CD8-positive, alpha-beta memory T cell (primary cell): ENCODE data around the gene CNTNAP1. TPM values are rescaled to one million over a fixed set of nuclear protein-coding genes. Genes with fewer than 3 reads are reported as not detected.
A peak's percentile ranks its signal among the peaks of the same experiment; 100 is the strongest.

Experiments
- CTCF ChIA-PET: fragments of 350-600 bp; sonication (Branson Sonifier 250); formaldehyde crosslinking; loops from one replicate; lab custom pipeline; 2021; ENCODE audit warnings: antibody characterized with exemption; lab: Charles Lee
- POLR2A ChIA-PET: fragments of 350-600 bp; sonication (Branson Sonifier 250); formaldehyde crosslinking; loops from one replicate; lab custom pipeline; 2021; ENCODE audit warnings: antibody characterized with exemption; lab: Charles Lee
- DNase-seq, 5 donors: peaks; one replicate each; pipeline versions ENCODE4 v3.0.0 to v3.0.0-alpha.2; 2020 to 2022; ENCODE audit warnings: mixed read lengths in 1 of 5
- H3K27ac ChIP-seq: one replicate; pipeline ENCODE4 v1.7.0; 2013; ENCODE audit warnings: low read depth, mild to moderate bottlenecking, low read length, moderate library complexity
- H3K27me3 ChIP-seq: 2 replicates; pipeline ENCODE4 v1.7.0; 2013; ENCODE audit warnings: low read length, mild to moderate bottlenecking; ENCODE audit not compliant: insufficient read depth, poor library complexity, severe bottlenecking
- H3K36me3 ChIP-seq: 2 replicates; pipeline ENCODE4 v1.7.0; 2013; ENCODE audit warnings: mild to moderate bottlenecking, low read length, moderate library complexity; ENCODE audit not compliant: insufficient read depth
- H3K4me1 ChIP-seq: 2 replicates; pipeline ENCODE4 v1.7.0; 2013; ENCODE audit warnings: mild to moderate bottlenecking, low read length, moderate library complexity; ENCODE audit not compliant: insufficient read depth
- H3K4me3 ChIP-seq: 2 replicates; pipeline ENCODE4 v1.7.0; 2013; ENCODE audit warnings: mild to moderate bottlenecking, low read length
- H3K9me3 ChIP-seq: 2 replicates; pipeline ENCODE4 v1.7.0; 2013; ENCODE audit warnings: mild to moderate bottlenecking, low read length
- H3K27ac Mint-ChIP-seq, 8 donors: one replicate each; pipeline ENCODE4 v1.8.0; 2020 to 2021; ENCODE audit warnings: mixed read lengths in 8 of 8, mild to moderate bottlenecking in 6 of 8, inconsistent platforms in 3 of 8, moderate library complexity in 3 of 8
- H3K27me3 Mint-ChIP-seq, 2 donors: one replicate each; pipeline ENCODE4 v1.8.0; 2020 to 2021; ENCODE audit warnings: mixed read lengths in 2 of 2, mild to moderate bottlenecking in 1 of 2, moderate library complexity in 1 of 2
- H3K36me3 Mint-ChIP-seq, 3 donors: one replicate each; pipeline ENCODE4 v1.8.0; 2020 to 2021; ENCODE audit warnings: mixed read lengths in 3 of 3, inconsistent platforms in 1 of 3, mild to moderate bottlenecking in 1 of 3
- H3K4me1 Mint-ChIP-seq, 3 donors: one replicate each; pipeline ENCODE4 v1.8.0; 2020 to 2021; ENCODE audit warnings: mixed read lengths in 3 of 3, inconsistent platforms in 1 of 3, mild to moderate bottlenecking in 1 of 3
- H3K4me3 Mint-ChIP-seq, 7 donors: one replicate each; pipeline ENCODE4 v1.8.0; 2020 to 2021; ENCODE audit warnings: mixed read lengths in 7 of 7, mild to moderate bottlenecking in 6 of 7, moderate library complexity in 4 of 7, inconsistent platforms in 2 of 7
- H3K9me3 Mint-ChIP-seq, 5 donors: one replicate each; pipeline ENCODE4 v1.8.0; 2020 to 2022; ENCODE audit warnings: mixed read lengths in 5 of 5, mild to moderate bottlenecking in 3 of 5, moderate library complexity in 2 of 5, inconsistent platforms in 1 of 5
- polyA plus RNA-seq: library from polyadenylated mRNA; unstranded; fragments of 300-500 nt; fragmentation: Illumina TruSeq; gene quantifications from one replicate; pipeline ENCODE4 v1.2.3, GENCODE V29; 2021
- total RNA-seq, 2 experiments: library from RNA; stranded (reverse); gene quantifications; one replicate each; pipeline ENCODE4 v1.2.3, GENCODE V29; 2021

CNTNAP1 gene
- total and polyA plus RNA-seq, 3 experiments from 2014 or later = 1.1 to 1.7 (median 1.2) TPM

- Mint-ChIP-seq H3K4me1 (peaks cover 29 to 52% (median 34%) of the 10 kb centered on the region in 3 donors), H3K27ac (no peak overlapping the region), H3K9me3 (peaks cover 0 to 2% (median 0%) of the 10 kb centered on the region in 5 donors), H3K4me3 (no peak overlapping the region), H3K36me3 (no peaks in the 10 kb centered on the region), H3K27me3 (peaks cover 39 to 53% of the 10 kb centered on the region in 2 donors)
- Histone ChIP-seq H3K36me3 (no peaks in the 10 kb centered on the region), H3K27ac (no peak overlapping the region), H3K9me3 (no peaks in the 10 kb centered on the region), H3K4me1 (peaks cover 55% of the 10 kb centered on the region), H3K27me3 (peaks cover 51% of the 10 kb centered on the region), H3K4me3 (no peak overlapping the region)
- no peak for DNase-seq
- ChIA-PET POLR2A (no interaction called here), CTCF (interaction anchor here (1.2 to 1.6 kb wide), 4 partner anchors 10 to 95 kb away, joined by 3 to 6 read pairs (median 5); partner anchors contain the start of gene PSMC3IP)
Observed at GRCh38 chr17:42673266-42673884, 9.0 kb upstream of the CNTNAP1 start.

- Mint-ChIP-seq H3K27ac (peak overlapping the region in 3 of 8 donors; percentile 33 to 84 (median 53)), H3K9me3 (peaks cover 0 to 2% (median 0%) of the 10 kb centered on the region in 5 donors), H3K4me1 (peaks cover 34 to 59% (median 40%) of the 10 kb centered on the region in 3 donors), H3K36me3 (no peaks in the 10 kb centered on the region), H3K27me3 (peaks cover 36 to 50% of the 10 kb centered on the region in 2 donors), H3K4me3 (peak overlapping the region in 5 of 7 donors; percentile 36 to 81 (median 43))
- H3K27me3 ChIP-seq = peaks cover 51% of the 10 kb centered on the region
- DNase-seq = peak in 2 of 5 donors; percentile 23 to 60
- no peak overlapping the region for H3K27ac ChIP-seq
- peak overlapping the region; percentile 22 for H3K4me3 ChIP-seq
- no peaks in the 10 kb centered on the region for H3K9me3 ChIP-seq
- POLR2A ChIA-PET = no interaction called here
- H3K36me3 ChIP-seq = no peaks in the 10 kb centered on the region
- CTCF ChIA-PET = interaction anchor here (1.2 to 1.6 kb wide), 4 partner anchors 9 to 96 kb away, joined by 3 to 6 read pairs (median 5); partner anchors contain the start of gene PSMC3IP
- H3K4me1 ChIP-seq = peaks cover 61% of the 10 kb centered on the region
Observed at GRCh38 chr17:42673885-42674754, 8.2 kb upstream of the CNTNAP1 start.

GRCh38 chr17:42674755-42675347, 7.5 kb upstream of the CNTNAP1 start:
- Histone ChIP-seq H3K27ac (peak overlapping the region; percentile 57), H3K4me1 (peaks cover 67% of the 10 kb centered on the region), H3K4me3 (peak overlapping the region; percentile 22), H3K27me3 (peaks cover 51% of the 10 kb centered on the region), H3K36me3 (no peaks in the 10 kb centered on the region), H3K9me3 (no peaks in the 10 kb centered on the region)
- Mint-ChIP-seq H3K9me3 (peaks cover 0 to 2% (median 0%) of the 10 kb centered on the region in 5 donors), H3K36me3 (no peaks in the 10 kb centered on the region), H3K27ac (peak overlapping the region in 2 of 8 donors; percentile 53 to 84), H3K27me3 (peaks cover 36 to 46% of the 10 kb centered on the region in 2 donors), H3K4me1 (peaks cover 37 to 64% (median 47%) of the 10 kb centered on the region in 3 donors), H3K4me3 (peak overlapping the region in 6 of 7 donors; percentile 9 to 81 (median 22))
- CTCF ChIA-PET = interaction anchor here (1.2 to 1.6 kb wide), 4 partner anchors 8 to 97 kb away, joined by 3 to 6 read pairs (median 5); partner anchors contain the start of gene PSMC3IP
- DNase-seq = no peak
- POLR2A ChIA-PET = no interaction called here

GRCh38 chr17:42675348-42675964, 6.9 kb upstream of the CNTNAP1 start:
- no peaks in the 10 kb centered on the region for H3K36me3 ChIP-seq
- ChIA-PET POLR2A (no interaction called here), CTCF (interaction anchor here (1.2 to 1.6 kb wide), 4 partner anchors 9 to 97 kb away, joined by 3 to 5 read pairs (median 3); partner anchors contain the start of genes PSMC3IP and TUBG2)
- Mint-ChIP-seq H3K36me3 (no peaks in the 10 kb centered on the region), H3K27ac (no peak overlapping the region), H3K27me3 (peaks cover 39 to 44% of the 10 kb centered on the region in 2 donors), H3K9me3 (peaks cover 0 to under 1% (median 0%) of the 10 kb centered on the region in 5 donors), H3K4me3 (peak overlapping the region in 3 of 7 donors; percentile 8 to 81 (median 61)), H3K4me1 (peaks cover 35 to 64% (median 47%) of the 10 kb centered on the region in 3 donors)
- H3K9me3 ChIP-seq = no peaks in the 10 kb centered on the region
- peak overlapping the region; percentile 57 for H3K27ac ChIP-seq
- DNase-seq = no peak
- H3K27me3 ChIP-seq = peaks cover 53% of the 10 kb centered on the region
- peaks cover 71% of the 10 kb centered on the region for H3K4me1 ChIP-seq
- H3K4me3 ChIP-seq = peak overlapping the region; percentile 67

- peaks cover 51% of the 10 kb centered on the region for H3K27me3 ChIP-seq
- H3K4me3 ChIP-seq = peak overlapping the region; percentile 67
- ChIA-PET CTCF (interaction anchor here (1.2 to 1.6 kb wide), 4 partner anchors 9 to 98 kb away, joined by 3 to 5 read pairs (median 3); partner anchors contain the start of genes PSMC3IP and TUBG2), POLR2A (no interaction called here)
- Mint-ChIP-seq H3K36me3 (no peaks in the 10 kb centered on the region), H3K27ac (peak overlapping the region in 1 of 8 donors; percentile 51), H3K27me3 (peaks cover 37 to 39% of the 10 kb centered on the region in 2 donors), H3K4me3 (peak overlapping the region; percentile 40 to 87 (median 69)), H3K9me3 (no peaks in the 10 kb centered on the region), H3K4me1 (peaks cover 38 to 63% (median 50%) of the 10 kb centered on the region in 3 donors)
- no peaks in the 10 kb centered on the region for H3K9me3 ChIP-seq
- no peaks in the 10 kb centered on the region for H3K36me3 ChIP-seq
- peaks cover 68% of the 10 kb centered on the region for H3K4me1 ChIP-seq
- no peak for DNase-seq
- peak overlapping the region; percentile 57 for H3K27ac ChIP-seq
Observed at GRCh38 chr17:42675965-42676423, 6.3 kb upstream of the CNTNAP1 start.

- Mint-ChIP-seq H3K4me3 (peak within 1 kb of the TSS; percentile 87 to 91 (median 88)), H3K27ac (peak within 1 kb of the TSS; percentile 21 to 98 (median 78)), H3K4me1 (peaks cover 39 to 62% (median 52%) of the 10 kb centered on the region in 3 donors), H3K36me3 (no peaks in the 10 kb centered on the region), H3K9me3 (no peaks in the 10 kb centered on the region), H3K27me3 (peaks cover 38% of the 10 kb centered on the region in 2 donors)
- POLR2A ChIA-PET = no interaction called here
- H3K27me3 ChIP-seq = peaks cover 52% of the 10 kb centered on the region
- H3K9me3 ChIP-seq = no peaks in the 10 kb centered on the region
- no peaks in the 10 kb centered on the region for H3K36me3 ChIP-seq
- CTCF ChIA-PET = interaction anchor here (1.2 to 4.9 kb wide), 5 partner anchors 10 to 98 kb away, joined by 3 to 44 read pairs (median 3); partner anchors contain the start of genes PSMC3IP and TUBG2
- peaks cover 66% of the 10 kb centered on the region for H3K4me1 ChIP-seq
- peak in 2 of 5 donors; percentile 14 to 52 for DNase-seq
- H3K4me3 ChIP-seq = peak within 1 kb of the TSS; percentile 74
- H3K27ac ChIP-seq = peak within 1 kb of the TSS; percentile 73
Observed at GRCh38 chr17:42676424-42677011, 5.8 kb upstream of the CNTNAP1 start, which contains the start of gene PLEKHH3. Gene PLEKHH3 (minus strand): TSS chr17:42676994. CDS start chr17:42676563, 431 bp downstream.
